Right lobe of liver (tissue), 6 donors: ENCODE results near the gene ZSCAN4. TPM values are rescaled to one million over a fixed set of nuclear protein-coding genes. Genes with fewer than 3 reads are reported as not detected.

ENCODE experiments used
- ATAC-seq, 4 donors: fragments of 200-7000 bp; cut with Tn5 transposase; one replicate each; pipeline ENCODE4 v1.9.1; 2020; ENCODE audit warnings: mild to moderate bottlenecking in 4 of 4, moderate library complexity in 4 of 4
- DNase-seq, 3 donors: peaks; one replicate each; pipeline ENCODE4 v3.0.0-alpha.2; 2020
- H3K27ac ChIP-seq, 3 donors: fragments of 200-600 bp; one replicate each; pipeline ENCODE4 v1.8.0; 2022
- H3K27me3 ChIP-seq, 2 donors: fragments of 200-600 bp; one replicate each; pipeline ENCODE4 v1.8.0; 2022
- H3K36me3 ChIP-seq, 4 donors: fragments of 200-600 bp; sonication (generic) in 1 of 4; one replicate each; pipeline versions ENCODE4 v1.5.1 to v1.8.0; 2017 to 2022; ENCODE audit warnings: control low read depth in 1 of 4
- H3K4me1 ChIP-seq, 4 donors: fragments of 200-600 bp; sonication (generic) in 1 of 4; one replicate each; pipeline versions ENCODE4 v1.5.1 to v1.8.0; 2017 to 2022; ENCODE audit warnings: control low read depth in 1 of 4
- H3K4me3 ChIP-seq, 3 donors: fragments of 200-600 bp; one replicate each; pipeline ENCODE4 v1.8.0; 2022
- H3K9me3 ChIP-seq, 4 donors: fragments of 200-600 bp; sonication (generic) in 1 of 4; one replicate each; pipeline versions ENCODE4 v1.5.1 to v1.8.0; 2017 to 2022; ENCODE audit warnings: control low read depth in 1 of 4
- CTCF ChIP-seq, 4 donors: fragments of 200-600 bp in 3 of 4; fragments of 450-650 bp in 1 of 4; IDR thresholded peaks; one replicate each; pipeline versions ENCODE4 v1.5.1 to v1.8.0; 2016 to 2022; ENCODE audit warnings: antibody characterized with exemption in 4 of 4, mild to moderate bottlenecking in 2 of 4
- POLR2A ChIP-seq: fragments of 450-650 bp; IDR thresholded peaks from one replicate; pipeline ENCODE4 v1.6.1; 2017; ENCODE audit warnings: antibody characterized with exemption, mild to moderate bottlenecking
- WGBS: methylation state at CpG from one replicate; pipeline ENCODE4 v1.1.6; 2018; ENCODE audit warnings: low coverage, low lambda C conversion rate; ENCODE audit not compliant: insufficient coverage; ENCODE audit errors: missing lambda C conversion rate; 5-methylcytosine and 5-hydroxymethylcytosine counted together
- intact Hi-C, 2 donors: fragments of 100-400 bp; cut with DNase I; formaldehyde crosslinking; loops; one replicate each; pipeline versions ENCODE4 v1.11.2 to v1.14.1; 2022
- total RNA-seq, 6 experiments: library from RNA; depleted of rRNA in 2 of 6; stranded (reverse); fragments of >200 nt in 2 of 6; fragmentation: NEBNext Ultra II Directional in 3 of 6; extraction: Animal tissue kit (Norgen Biotek cat#: 25700) in 3 of 6; gene quantifications; one replicate each; pipeline versions ENCODE4 v1.1.0 to v1.2.4, GENCODE V29; 2016 to 2023
- donor health status: DM: no; HTN: yes; CAD: no.
- donor health status: DM: no; HTN: no; CAD: no.
- donor health status: DM: no; HTN: no; CAD: no.
- donor health status: DM: no; HTN: yes; CAD: no.
- donor health status: DM: no; HTN: yes; CAD: no.

ZSCAN4 gene
- total RNA-seq, 6 experiments from 2014 or later = not detected

- Histone ChIP-seq H3K9me3 (peaks cover 9 to 61% (median 30%) of the 10 kb centered on the region in 4 donors), H3K27ac (no peak overlapping the region), H3K27me3 (no peaks in the 10 kb centered on the region), H3K4me3 (no peak overlapping the region), H3K4me1 (peaks cover 0 to 6% (median 1%) of the 10 kb centered on the region in 4 donors), H3K36me3 (peaks cover 0 to 16% (median 3%) of the 10 kb centered on the region in 4 donors)
- DNase-seq (no peak), ATAC-seq (no peak)
- TF ChIP-seq POLR2A (no peak), CTCF (IDR thresholded peaks at IDR 0.05) (no peak)
- 94% methylated on average over 10 of the region's 12 CpGs for WGBS
- intact Hi-C loops = no loop called here
Measured at GRCh38 chr19:57687363-57688010, 18.8 kb downstream of the ZSCAN4 start.

DNA sequence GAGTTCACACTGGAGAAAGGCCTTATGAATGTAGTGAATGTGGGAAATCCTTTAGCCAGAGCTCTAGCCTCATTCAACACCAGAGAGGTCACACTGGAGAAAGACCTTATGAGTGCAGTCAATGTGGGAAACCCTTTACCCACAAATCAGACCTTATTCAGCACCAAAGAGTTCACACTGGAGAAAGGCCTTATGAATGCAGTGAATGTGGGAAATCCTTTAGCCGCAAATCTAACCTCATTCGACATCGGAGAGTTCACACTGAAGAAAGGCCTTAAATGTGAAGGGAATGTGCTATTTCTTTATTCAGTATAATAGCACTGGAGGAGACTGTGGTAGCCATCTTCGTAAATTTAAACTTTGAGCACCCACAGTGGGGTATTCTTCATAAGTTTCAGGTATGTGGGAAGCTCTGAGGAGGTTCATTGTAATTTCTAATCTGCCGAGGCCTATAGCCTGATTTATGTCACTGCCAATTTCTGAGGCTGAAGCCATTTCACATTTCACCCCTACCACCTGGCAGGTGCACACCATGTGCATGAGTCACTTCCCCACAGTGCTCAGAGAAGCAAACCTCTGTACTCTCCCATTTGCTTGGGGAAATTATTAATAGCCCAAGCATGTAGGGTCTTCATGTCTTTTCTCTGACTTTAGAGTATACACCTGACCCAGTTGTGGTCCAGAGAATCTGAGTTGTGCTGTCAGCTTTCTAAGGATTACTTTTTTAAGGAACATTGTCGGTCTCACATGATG is 19.5 kb downstream of the ZSCAN4 start:
- peaks cover 0 to 16% (median 3%) of the 10 kb centered on the region in 4 donors for H3K36me3 ChIP-seq
- no peaks in the 10 kb centered on the region for H3K4me1 ChIP-seq
- TF ChIP-seq POLR2A (no peak), CTCF (IDR thresholded peaks at IDR 0.05) (no peak)
- intact Hi-C loops = no loop called here
- 100% methylated on average over 5 of the region's 6 CpGs for WGBS
- H3K27ac ChIP-seq = no peak overlapping the region
- H3K27me3 ChIP-seq = no peaks in the 10 kb centered on the region
- ATAC-seq = no peak
- peaks cover 9 to 65% (median 32%) of the 10 kb centered on the region in 4 donors for H3K9me3 ChIP-seq
- no peak overlapping the region for H3K4me3 ChIP-seq
- DNase-seq = no peak

DNA sequence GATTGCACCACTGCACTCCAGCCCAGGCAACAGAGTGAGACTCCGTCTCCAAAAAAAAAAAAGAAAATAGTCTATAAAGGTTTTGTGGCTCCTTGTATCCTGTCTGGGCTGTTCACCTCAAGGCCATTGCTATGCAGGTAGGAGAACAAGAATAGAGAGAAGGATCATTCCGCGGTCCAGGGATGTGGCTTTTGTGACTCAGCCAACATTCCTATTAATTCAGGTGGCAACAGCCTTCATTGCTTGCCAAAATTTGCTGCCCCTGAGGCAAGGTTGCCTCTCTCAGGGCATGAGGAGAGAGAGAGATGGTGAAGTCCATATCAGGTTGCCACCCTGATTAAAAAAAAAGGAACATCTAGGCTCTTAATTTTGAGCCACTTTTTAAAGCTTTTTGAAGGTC is 21.0 kb downstream of the ZSCAN4 start:
- no peak for TF ChIP-seq CTCF (IDR thresholded peaks at IDR 0.05)
- TF ChIP-seq POLR2A = no peak
- ATAC-seq (no peak), DNase-seq (no peak)
- Histone ChIP-seq H3K9me3 (peaks cover 9 to 59% (median 32%) of the 10 kb centered on the region in 4 donors), H3K36me3 (peaks cover 0 to 16% (median 3%) of the 10 kb centered on the region in 4 donors), H3K27me3 (no peaks in the 10 kb centered on the region), H3K27ac (no peak overlapping the region), H3K4me1 (no peaks in the 10 kb centered on the region), H3K4me3 (no peak overlapping the region)
- WGBS = 94% methylated on average over 3 of the region's 3 CpGs
- intact Hi-C loops = no loop called here

GRCh38 chr19:57701625-57702024 is 32.9 kb downstream of the ZSCAN4 start:
- ATAC-seq (no peak), DNase-seq (no peak)
- WGBS = 98% methylated on average over 4 of the region's 6 CpGs
- peaks cover 0 to 23% (median 4%) of the 10 kb centered on the region in 4 donors for H3K9me3 ChIP-seq
- H3K27ac ChIP-seq = no peak overlapping the region
- intact Hi-C loops = no loop called here
- H3K4me1 ChIP-seq = no peaks in the 10 kb centered on the region
- H3K4me3 ChIP-seq = no peak overlapping the region
- TF ChIP-seq CTCF (IDR thresholded peaks at IDR 0.05) (no peak), POLR2A (no peak)
- no peaks in the 10 kb centered on the region for H3K27me3 ChIP-seq
- H3K36me3 ChIP-seq = peaks cover 0 to 3% (median 0%) of the 10 kb centered on the region in 4 donors
